Gastroesophageal sphincter (tissue), 3 donors: ENCODE results near the gene SMURF1.

Source experiments
- EP300 ChIP-seq: sonication (generic); formaldehyde crosslinking; IDR thresholded peaks from one replicate; pipeline ENCODE4 v1.6.1; 2017; ENCODE audit warnings: antibody characterized with exemption, mild to moderate bottlenecking
- POLR2A ChIP-seq, 2 donors: fragments of 450-650 bp; IDR thresholded peaks; one replicate each; pipeline ENCODE4 v1.6.1; 2017; ENCODE audit warnings: antibody characterized with exemption in 2 of 2, mild to moderate bottlenecking in 2 of 2, moderate library complexity in 1 of 2
- POLR2AphosphoS5 ChIP-seq: sonication (generic); formaldehyde crosslinking; IDR thresholded peaks from one replicate; pipeline ENCODE4 v1.6.1; 2017; ENCODE audit warnings: antibody characterized with exemption
- TF ChIP-seq, protein P1 (sequence below), 4 experiments: fragments of 200-600 bp in 2 of 4; fragments of 450-650 bp in 2 of 4; sonication (generic) in 1 of 4; IDR thresholded peaks; one replicate each; pipeline ENCODE4 v1.5.1; 2017 to 2019; ENCODE audit warnings: antibody characterized with exemption in 4 of 4, mild to moderate bottlenecking in 2 of 4, moderate library complexity in 2 of 4

DNA sequence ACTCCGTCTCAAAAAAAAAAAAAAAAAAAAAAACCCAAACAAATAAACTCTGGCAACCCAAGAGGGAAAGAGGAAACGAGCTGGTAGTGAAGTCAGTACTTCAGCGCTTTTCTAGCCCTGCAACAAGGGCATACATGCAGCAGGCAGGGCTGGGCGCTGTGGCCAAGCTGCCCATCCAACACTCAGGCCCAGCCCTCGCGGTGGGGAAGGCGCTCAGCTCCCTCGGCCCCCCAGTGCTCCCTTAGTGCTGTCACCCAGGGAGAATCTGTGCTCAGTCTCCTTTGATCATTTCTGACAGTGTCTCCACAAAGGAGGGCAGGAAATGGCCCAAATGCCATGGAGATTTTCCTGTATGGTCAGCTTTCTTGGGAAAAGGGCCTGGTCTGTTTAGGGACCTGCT lies 97.2 kb downstream of the SMURF1 start:
- TF ChIP-seq, protein P1, sequence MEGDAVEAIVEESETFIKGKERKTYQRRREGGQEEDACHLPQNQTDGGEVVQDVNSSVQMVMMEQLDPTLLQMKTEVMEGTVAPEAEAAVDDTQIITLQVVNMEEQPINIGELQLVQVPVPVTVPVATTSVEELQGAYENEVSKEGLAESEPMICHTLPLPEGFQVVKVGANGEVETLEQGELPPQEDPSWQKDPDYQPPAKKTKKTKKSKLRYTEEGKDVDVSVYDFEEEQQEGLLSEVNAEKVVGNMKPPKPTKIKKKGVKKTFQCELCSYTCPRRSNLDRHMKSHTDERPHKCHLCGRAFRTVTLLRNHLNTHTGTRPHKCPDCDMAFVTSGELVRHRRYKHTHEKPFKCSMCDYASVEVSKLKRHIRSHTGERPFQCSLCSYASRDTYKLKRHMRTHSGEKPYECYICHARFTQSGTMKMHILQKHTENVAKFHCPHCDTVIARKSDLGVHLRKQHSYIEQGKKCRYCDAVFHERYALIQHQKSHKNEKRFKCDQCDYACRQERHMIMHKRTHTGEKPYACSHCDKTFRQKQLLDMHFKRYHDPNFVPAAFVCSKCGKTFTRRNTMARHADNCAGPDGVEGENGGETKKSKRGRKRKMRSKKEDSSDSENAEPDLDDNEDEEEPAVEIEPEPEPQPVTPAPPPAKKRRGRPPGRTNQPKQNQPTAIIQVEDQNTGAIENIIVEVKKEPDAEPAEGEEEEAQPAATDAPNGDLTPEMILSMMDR (IDR thresholded peaks at IDR 0.05) = no peak
- no peak for TF ChIP-seq EP300
- TF ChIP-seq POLR2A (IDR thresholded peaks at IDR 0.05) = no peak
- TF ChIP-seq POLR2AphosphoS5 = no peak
